HG02938 (cell line): ENCODE results near the gene CAPZB.

ENCODE experiments used
- ATAC-seq: cut with Tn5 transposase; IDR thresholded peaks from one replicate; pipeline ENCODE4 v1.9.1; 2021; ENCODE audit warnings: mild to moderate bottlenecking, moderate library complexity; ENCODE audit not compliant: unreplicated experiment

The CAPZB gene

DNA sequence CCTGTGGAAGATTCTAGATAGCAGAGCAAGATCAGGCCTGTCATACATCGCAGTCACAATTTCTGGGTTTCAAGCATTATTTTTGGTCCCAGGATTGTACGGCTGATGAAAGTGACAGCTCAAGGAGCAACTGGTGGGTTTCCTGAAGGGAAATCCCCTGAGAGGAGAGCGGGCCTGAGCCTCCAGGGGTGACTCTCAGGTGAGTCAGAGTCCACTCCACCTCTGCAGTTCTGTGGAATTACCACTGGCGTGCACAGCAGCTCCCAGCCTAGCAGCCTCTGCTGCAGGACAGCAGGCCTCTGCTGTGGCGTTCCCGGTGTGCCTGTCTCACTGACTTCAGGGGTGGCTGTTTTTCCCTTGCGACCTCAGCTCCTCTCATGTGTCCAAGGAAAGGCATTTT, 148.8 kb downstream of the CAPZB start:
- no peak for ATAC-seq

DNA sequence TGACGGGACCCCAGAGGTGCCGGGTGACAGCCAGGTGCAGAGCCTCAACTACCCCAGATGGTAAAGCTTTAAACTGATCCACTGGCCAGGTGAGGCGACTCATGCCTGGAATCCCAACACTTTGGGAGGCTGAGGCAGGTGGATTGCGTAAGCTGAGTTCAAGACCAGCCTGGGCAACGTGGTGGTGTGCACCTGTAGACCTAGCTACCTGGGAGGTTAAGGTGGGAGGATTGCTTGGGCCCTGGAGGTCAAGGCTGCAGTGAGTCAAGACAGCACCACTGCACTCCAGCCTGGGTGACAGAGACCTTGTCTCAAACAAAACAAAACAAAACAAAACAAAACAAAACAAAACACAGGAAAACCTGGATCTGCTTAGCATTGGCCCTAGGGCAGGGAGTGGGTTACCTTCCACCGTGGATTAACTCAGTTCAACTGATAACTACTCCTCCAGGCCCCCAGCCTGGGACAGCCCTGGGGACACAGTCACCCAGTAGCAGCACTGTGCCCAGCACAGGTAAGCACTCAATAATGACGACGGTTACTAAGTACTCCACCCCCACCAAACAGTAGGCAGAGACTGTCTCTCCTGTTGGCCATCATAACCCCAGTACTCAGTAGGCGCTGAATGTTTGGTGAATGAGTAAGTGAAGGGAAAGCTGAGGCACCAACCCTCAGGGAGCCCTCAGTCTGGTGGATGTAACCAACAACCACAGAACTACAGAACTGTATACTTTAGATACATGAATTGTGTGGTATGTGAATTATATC, 151.6 kb downstream of the CAPZB start:
- no peak for ATAC-seq

DNA sequence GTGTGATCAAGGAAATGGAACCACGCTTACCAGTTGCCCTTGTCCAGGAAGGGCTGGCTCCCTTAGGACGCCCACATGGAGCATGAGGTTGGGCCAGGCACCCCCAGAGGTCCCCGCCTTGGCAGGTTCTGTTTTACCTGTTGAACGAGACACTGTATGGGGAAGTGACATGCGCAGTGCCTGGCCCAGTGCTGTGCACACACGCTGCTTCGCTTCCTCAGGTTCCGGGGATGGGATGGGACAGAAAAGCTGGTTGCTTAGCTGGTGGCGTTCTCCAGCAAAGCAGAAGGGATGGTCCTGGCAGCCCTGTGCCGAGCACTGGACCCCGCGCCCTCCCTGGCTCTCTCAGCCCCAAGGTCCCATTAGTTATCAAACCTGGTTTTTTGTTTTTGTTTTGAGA, 152.5 kb downstream of the CAPZB start:
- ATAC-seq: no peak

DNA sequence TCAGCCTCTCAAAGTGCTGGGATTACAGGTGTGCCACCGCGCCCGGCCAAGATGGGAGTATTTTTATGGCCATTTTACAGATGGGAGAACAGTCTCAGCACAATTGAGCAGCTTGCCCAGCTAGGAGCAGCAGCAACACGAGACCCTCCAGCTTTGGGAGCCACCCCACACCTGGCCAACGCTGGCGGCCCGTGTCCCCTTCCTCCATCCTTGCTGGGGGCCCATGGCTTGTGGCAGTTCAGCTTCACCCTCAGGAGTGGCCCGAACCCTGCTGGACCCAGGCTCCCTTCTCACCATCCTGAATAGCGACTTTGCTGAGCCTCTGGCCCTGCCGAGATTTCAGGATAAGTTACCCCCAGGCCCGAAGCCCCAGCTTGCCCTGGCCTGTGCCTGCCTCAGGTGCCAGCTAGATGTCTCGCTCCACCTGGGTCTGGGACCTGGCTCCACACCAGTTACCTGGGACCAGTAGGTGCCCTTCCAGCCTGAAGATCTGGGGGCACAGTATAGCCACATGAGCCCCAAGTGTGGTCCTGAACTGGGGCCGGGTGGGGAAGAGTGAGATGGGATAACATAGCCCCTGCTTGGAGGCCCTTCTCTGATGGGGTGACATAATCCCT, 154.0 kb downstream of the CAPZB start:
- no peak for ATAC-seq

DNA sequence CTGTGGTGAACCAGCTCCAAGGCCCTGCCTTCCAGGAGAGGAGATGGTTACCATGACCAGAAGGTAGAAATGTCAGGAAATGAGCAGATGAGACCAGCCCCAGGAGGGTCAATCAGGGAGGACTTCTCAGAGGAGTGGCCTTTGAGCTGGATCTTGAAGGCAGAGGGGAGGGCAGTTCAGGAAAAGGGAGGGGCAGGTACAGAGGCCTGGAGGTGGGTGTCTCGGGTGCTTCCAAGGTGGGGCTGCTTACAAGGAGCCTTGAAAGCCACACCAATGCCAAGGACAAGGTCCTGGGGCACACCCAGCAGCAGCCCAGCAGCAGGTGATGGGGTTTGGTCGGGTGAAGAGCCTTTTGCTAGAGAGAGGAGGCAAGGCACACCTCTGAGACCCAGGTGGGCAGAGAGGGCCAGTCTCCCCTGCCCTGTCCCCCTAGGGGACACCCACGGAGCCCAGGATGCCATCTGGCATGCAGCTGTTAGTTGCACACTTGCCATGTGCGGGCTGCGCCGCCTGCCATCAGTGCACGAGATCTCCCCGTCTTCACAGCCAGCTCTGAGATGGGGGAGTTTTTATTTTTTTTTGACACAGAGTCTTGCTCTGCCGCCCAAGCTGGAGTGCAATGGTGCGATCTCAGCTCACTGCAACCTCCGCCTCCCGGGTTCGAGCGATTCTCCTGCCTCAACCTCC, 154.7 kb downstream of the CAPZB start:
- ATAC-seq: no peak

DNA sequence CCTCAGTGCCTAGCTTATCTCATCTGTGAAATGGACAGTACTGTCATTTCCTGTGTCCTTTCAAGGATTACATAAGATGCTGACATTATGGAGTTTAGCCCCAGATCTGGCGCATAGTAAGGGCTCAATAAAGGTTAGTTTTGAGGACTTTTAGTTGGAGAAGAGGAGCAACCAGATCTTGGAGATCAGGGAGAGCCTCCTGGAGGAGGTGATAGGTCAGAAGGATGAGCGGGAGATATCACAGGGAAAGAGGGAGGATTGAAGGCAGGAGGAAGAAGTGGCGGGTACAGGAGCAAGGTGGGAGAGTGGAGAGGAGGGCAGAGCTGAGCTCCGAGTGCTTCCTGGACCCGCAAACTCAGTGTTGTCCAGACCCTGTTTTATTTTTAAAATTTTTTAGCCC, 155.7 kb downstream of the CAPZB start:
- no peak for ATAC-seq

DNA sequence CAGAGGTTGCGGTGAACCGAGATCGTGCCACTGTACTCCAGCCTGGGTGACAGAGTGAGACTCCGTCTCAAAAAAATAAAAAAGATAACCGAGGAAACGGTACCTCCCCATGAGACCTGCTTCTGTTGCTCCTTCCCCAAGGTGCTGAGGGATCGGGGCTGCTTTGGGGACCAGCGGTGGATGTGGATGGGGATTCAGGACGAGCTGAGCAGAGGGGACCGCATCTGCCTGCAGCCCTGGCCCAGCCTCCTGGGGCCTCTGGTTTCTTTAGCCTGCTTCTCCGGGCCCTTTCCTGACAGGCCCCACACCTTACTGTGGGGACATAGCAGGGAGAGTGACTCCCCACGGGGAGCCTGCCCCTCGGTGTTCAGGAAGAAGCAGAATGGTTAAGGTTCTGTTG, 156.2 kb downstream of the CAPZB start:
- no peak for ATAC-seq

DNA sequence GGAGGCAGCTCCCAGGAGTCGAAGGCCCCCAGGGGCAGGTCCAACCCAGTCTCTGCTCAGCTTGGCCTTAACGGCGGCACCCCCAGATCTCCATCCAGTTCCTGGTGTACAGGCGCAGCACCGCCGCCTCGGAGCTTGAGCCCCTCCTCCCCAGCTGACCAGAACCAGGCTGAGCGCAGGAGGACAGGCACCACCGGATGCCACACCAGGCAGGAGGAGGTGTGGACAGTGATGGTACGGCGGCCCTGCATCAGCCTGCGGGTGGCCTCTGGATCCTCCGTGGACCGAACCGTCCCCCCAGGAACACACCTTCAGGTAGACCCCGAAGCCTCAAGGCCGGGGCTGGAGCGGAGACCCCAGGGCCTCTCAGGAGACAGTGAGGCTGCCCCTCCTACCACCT, 156.9 kb downstream of the CAPZB start:
- no peak for ATAC-seq

DNA sequence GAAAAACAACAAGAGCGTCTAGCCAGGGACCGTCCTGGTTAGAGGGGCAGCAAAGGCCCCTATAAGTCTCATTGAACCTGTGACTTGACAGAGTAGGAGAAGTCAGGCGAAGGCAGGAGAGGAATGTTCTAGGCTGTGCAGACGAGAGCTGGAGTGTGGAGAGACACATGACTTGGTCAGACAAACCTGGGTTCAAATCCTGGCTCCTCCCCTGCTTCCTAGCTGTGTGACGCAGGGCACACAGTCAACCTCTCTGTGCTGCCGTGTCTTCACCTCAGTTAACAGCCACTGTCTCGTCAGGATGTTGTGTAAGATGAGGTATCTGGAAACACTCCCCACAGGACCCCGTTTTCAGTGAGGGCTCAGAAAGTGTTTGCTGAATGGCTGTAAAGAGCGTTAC, 157.6 kb downstream of the CAPZB start:
- no peak for ATAC-seq

DNA sequence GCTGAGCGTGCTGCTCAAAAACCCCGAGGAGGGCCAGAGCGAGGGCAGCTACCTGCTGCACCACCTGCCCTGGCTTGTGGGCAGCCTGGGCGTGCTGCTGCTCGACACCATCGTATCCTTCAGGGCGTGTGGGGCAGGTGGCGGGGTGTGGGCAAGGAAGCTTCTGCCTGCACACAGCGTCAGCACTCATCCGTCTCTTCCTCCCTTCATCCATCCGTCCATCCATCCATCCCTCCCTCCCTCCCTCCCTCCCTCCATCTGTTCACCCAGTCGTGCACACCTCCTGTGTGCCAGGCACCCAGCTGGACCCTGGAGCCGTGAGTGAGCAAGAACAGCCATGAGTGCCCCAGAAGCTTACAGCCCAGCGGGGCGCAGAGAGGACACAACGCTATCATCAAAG, 158.0 kb downstream of the CAPZB start:
- no peak for ATAC-seq

DNA sequence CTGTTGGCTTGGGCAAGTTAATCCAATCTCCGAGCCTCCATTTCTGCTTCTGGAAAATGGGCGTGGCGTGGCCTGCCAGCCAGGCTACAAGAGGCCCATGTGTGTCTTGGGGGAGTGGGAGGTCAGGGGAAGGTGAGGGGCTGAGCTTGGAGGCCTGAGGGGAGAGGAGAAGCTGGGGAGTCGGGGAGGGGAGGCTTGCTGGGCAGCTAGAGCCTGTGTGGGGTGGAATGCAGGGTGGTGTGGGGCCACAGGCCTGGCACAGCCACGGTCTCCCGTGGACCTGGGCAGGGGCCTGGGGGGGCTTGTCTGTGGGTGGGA, 158.6 kb downstream of the CAPZB start:
- ATAC-seq: no peak

DNA sequence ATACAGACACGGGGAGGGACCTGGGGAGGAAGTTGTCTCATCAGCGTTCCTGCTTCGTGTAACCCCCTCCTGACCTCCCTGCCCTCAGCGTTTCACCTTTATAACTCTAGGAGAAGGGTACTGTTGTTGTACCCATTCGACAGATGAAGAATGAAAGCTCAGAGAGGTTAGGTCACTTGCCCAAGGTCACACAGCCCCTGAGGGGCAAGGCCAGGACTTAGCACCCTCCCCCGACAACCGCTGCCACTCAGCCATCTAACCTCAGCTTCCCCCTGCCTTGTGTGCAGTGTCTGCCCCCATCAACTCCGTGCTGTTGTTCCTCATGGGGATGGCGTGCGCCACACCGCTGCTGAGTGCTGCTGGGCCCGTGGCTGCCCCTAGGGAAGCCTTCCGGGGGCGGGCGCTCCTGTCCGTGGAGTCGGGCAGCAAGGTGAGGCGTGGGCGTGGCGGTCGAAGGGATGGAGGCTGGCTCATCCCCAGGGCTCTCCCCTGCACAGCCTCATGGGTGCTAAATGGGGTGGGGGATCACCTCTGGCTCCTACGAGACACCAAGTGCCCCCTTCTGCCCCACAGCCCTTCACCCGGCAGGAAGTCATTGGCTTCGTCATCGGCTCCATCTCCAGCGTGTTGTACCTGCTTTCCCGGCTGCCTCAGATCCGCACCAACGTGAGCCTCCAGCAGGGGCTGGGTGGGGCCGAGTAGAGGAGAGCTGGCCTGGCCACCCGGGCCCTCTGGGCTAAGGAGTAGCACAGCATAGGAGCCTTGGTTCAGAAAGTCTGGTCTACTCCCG, 159.2 kb downstream of the CAPZB start:
- ATAC-seq: no peak

DNA sequence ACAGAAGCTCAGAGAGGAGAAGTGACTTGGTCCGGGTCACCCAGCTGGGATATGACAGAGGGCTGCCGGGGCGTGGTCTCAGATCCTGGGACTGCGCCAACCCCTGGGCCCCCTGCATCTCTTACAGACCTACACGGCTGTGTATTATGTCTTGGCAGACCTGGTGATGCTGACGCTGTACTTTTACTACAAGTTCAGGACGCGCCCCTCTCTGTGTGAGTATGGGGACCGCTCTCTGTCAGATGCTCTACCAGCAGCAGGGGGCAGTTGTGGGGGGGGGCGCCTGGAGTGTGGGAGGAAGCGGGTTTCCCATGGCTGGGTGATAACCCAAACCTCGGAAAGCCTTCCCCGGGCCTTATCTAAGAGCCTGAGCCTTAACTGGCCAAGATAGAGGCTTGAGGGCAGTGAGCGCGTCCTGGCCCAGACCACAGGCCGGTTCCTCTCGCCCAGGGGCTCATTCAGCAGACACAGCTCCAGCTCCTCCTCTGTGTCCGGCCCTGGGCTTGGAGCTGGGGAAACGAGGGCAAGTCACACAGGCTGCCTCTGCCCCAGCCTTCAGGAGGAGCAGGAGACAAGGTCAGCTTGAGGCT, 159.9 kb downstream of the CAPZB start:
- ATAC-seq: no peak

DNA sequence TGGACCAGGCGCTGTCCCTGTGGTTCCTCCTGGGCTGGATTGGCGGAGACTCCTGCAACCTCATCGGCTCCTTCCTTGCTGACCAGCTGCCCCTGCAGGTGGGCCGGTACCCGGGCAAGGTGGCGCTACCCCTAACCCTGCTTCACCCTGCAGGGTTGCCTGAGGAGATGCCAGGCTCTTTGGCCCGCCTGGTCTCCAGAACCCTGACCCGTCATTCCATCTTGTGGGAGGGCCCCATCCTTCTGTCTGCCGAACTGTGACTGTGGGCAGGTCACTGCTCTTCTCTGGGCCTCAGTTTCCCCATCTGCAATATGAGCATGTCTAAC, 160.7 kb downstream of the CAPZB start:
- ATAC-seq: no peak

DNA sequence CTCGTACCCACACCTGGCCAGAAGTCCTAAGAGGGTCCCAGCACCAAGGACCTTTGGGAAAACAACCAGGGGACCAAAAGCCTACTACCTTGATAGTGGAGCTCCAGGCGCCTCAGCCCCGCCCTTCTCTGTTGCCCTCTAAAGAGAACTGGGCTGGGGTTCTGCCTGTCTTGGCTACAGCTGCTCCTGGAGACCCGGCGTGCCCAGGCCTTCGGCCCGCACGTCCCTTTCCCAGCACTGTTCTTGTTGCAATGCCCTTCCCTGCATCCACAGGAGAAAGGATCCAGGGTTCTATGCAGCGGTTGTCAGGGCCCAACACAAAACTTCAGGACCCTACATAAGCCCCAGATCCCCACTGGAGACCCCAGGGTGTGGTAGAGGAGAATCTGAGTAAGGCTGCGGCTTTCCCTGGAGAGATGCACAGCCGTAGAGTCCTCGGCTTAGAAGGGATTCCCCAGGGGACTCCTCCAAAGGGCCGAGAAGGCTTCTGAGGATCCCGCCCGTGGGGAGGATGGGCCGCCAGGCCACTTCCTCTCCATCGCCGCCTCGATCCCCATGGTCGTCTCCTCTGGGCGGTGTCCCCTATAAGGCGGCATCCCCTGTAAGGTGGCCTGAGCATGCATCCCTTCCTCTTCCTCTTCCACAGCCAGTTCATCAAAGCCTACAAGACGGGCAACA, 161.2 kb downstream of the CAPZB start:
- no peak for ATAC-seq

DNA sequence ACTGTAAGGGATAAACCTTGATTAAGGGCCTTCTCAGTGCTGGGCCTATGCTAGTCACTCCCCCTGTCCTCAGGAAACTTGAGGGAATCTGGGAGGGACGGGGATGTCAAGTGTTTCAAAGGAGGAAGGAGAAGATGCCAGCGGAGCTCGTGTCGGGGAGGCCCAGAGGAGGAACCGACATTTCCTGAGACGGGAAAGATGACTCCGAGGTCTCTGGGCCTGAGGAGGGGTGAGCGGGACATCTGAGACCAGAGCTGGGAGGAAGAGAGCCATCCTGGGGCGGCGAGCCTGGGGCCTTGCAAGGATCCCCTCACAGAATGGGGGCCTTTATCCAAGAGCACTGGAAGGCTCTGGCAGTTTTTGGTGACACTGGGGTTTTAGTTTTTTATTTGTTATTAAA, 162.9 kb downstream of the CAPZB start:
- no peak for ATAC-seq

DNA sequence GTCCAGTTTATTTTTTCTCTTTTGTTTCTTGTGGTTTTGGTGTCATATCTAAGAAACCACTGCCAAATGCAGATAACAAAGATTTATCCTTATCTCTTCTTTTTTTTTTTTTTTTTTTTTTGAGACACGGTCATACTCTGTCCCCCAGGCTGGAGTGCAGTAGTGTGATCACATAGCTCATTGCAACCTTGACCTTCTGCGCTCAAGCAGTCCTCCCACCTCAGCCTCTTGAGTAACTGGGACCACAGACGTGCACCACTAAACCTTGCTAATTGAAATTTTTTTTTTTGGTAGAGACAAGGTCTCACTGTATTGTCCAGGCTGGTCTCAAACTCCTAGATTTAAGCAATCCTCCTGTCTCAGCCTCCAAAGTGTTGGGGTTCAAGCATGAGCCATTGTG, 164.3 kb downstream of the CAPZB start:
- no peak for ATAC-seq

DNA sequence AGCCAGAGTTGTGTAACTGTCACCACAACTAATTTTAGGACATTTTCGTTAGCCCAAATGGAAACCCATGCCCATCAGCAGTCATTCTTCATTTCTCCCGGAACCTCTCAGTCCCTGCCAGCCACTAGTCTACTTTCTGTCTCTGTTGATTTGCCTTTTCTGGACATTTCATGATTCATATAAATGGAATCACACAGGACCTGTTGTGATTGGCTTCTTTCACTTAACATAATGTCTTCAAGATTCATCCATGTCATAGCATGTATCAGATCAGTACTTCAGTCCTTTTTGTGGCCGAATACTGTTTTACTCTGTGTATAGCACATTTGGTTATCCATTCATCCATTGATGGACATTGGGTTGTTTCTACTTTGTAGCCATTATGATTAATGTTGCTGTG, 166.1 kb downstream of the CAPZB start:
- ATAC-seq: no peak

DNA sequence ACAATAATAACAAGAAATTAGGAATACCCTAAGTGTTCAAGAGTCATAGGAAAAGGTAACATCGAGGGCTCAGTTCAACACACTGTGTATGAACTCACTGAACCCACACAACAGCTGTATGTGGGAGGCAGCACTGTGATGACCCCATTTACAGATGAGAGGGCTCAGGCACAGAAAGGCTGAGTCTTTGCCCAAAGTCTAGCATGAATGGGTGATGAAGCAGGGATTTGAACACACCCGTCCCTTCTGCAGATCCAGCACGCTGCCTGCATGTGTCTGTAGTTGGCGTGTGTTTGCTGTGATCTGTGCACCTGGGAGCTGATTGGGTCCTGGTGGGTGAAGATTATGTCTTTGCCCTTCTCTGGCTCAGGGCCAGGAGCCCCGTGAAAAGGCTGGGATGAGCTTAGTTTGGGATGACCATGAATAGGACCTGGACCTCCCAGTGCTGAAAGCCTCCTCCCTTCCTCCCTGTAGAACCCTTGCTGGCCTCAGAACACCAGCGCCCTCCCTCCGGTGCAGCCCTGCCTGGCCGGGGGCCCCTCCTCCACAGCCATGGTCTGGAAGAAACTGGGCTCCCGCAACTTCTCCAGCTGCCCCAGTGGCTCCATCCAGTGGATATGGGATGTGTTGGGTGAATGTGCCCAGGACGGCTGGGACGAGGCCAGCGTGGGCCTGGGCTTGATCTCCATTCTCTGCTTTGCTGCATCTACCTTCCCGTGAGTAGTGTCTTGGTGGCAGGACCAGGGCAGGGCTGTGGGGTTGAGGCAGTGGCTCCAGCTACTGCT, 168.0 kb downstream of the CAPZB start:
- no peak for ATAC-seq
